ENCODE data around the gene RGMB.

RGMB gene

GRCh38 chr5:98768160-98768959 lies 5.1 kb upstream of the RGMB start:
- DNase-seq (ENCODE audit: low spot score): peak; percentile 53

- DNase-seq (ENCODE audit: low spot score): no peak
Observed at GRCh38 chr5:98768960-98769209, 4.6 kb upstream of the RGMB start.

- DNase-seq (ENCODE audit: low spot score): peak; percentile 73
Observed at GRCh38 chr5:98769210-98769958, 4.1 kb upstream of the RGMB start.

GRCh38 chr5:98769959-98770208 lies 3.6 kb upstream of the RGMB start:
- no peak for DNase-seq (ENCODE audit: low spot score)

GRCh38 chr5:98770209-98770910 lies 3.1 kb upstream of the RGMB start:
- no peak for DNase-seq (ENCODE audit: low spot score)

GRCh38 chr5:98770911-98771322 lies 2.5 kb upstream of the RGMB start:
- no peak for DNase-seq (ENCODE audit: low spot score)

- DNase-seq (ENCODE audit: low spot score): peak; percentile 70
Observed at GRCh38 chr5:98771382-98772109, 1.9 kb upstream of the RGMB start.

GRCh38 chr5:98772415-98773213 lies 849 bp upstream of the RGMB start:
- DNase-seq (ENCODE audit: low spot score): peak; percentile 81

GRCh38 chr5:98773214-98773463 lies 324 bp upstream of the RGMB start:
- DNase-seq (ENCODE audit: low spot score): no peak

GRCh38 chr5:98774192-98775033 lies 950 bp downstream of the RGMB start:
- DNase-seq (ENCODE audit: low spot score): no peak

GRCh38 chr5:98775246-98776065 lies 2.0 kb downstream of the RGMB start:
- no peak for DNase-seq (ENCODE audit: low spot score)

- no peak for DNase-seq (ENCODE audit: low spot score)
Observed at GRCh38 chr5:98776066-98776705, 2.7 kb downstream of the RGMB start.

- no peak for DNase-seq (ENCODE audit: low spot score)
Observed at GRCh38 chr5:98777295-98777694, 3.8 kb downstream of the RGMB start.

- DNase-seq (ENCODE audit: low spot score): no peak
Observed at GRCh38 chr5:98779264-98779877, 5.9 kb downstream of the RGMB start.

- DNase-seq (ENCODE audit: low spot score): no peak
Observed at GRCh38 chr5:98780390-98780789, 6.9 kb downstream of the RGMB start.

GRCh38 chr5:98781520-98781919 lies 8.1 kb downstream of the RGMB start:
- no peak for DNase-seq (ENCODE audit: low spot score)

- no peak for DNase-seq (ENCODE audit: low spot score)
Observed at GRCh38 chr5:98781964-98782363, 8.5 kb downstream of the RGMB start.

GRCh38 chr5:98783051-98783649 lies 9.7 kb downstream of the RGMB start:
- DNase-seq (ENCODE audit: low spot score): no peak

GRCh38 chr5:98784411-98784810 lies 10.9 kb downstream of the RGMB start:
- no peak for DNase-seq (ENCODE audit: low spot score)

Measured in AG08396 (cell line).